Testis (tissue), 3 donors: ENCODE results near the gene CUBN. TPM values are rescaled to one million over a fixed set of nuclear protein-coding genes. Genes with fewer than 3 reads are reported as not detected.

Source experiments
- DNase-seq: peaks from one replicate; pipeline ENCODE4 v3.0.0-alpha.2; 2019
- H3K27ac ChIP-seq, 2 donors: fragments of 200-600 bp; sonication (generic); one replicate each; pipeline ENCODE4 v1.5.1; 2019
- H3K27me3 ChIP-seq: fragments of 200-600 bp; sonication (generic); one replicate; pipeline ENCODE4 v1.5.1; 2019
- H3K36me3 ChIP-seq: fragments of 200-600 bp; sonication (generic); one replicate; pipeline ENCODE4 v1.5.1; 2017; ENCODE audit warnings: low read depth; ENCODE audit errors: missing control alignments
- H3K4me1 ChIP-seq: fragments of 200-600 bp; sonication (generic); one replicate; pipeline ENCODE4 v1.5.1; 2019
- H3K4me3 ChIP-seq, 2 donors: fragments of 200-600 bp; sonication (generic); one replicate each; pipeline ENCODE4 v1.5.1; 2017 to 2019
- H3K9me3 ChIP-seq: fragments of 200-600 bp; sonication (generic); one replicate; pipeline ENCODE4 v1.5.1; 2017
- CTCF ChIP-seq, 3 experiments: fragments of 450-650 bp in 2 of 3; fragments of 200-600 bp in 1 of 3; sonication (generic) in 1 of 3; IDR thresholded peaks; one replicate each; pipeline ENCODE4 v1.5.1; 2016 to 2019; ENCODE audit warnings: antibody characterized with exemption in 3 of 3, mild to moderate bottlenecking in 2 of 3, moderate library complexity in 1 of 3
- POLR2A ChIP-seq: fragments of 450-650 bp; IDR thresholded peaks from one replicate; pipeline ENCODE4 v1.6.1; 2017; ENCODE audit warnings: antibody characterized with exemption, mild to moderate bottlenecking, moderate library complexity
- WGBS, 2 donors: methylation state at CpG; one replicate each; pipeline ENCODE4 v1.1.5; 2018; 5-methylcytosine and 5-hydroxymethylcytosine counted together
- intact Hi-C: fragments of 100-400 bp; cut with DNase I; formaldehyde crosslinking; loops from one replicate; pipeline ENCODE4 v1.15.1; 2023; ENCODE audit warnings: low total_unique reads
- polyA plus RNA-seq: library from polyadenylated mRNA; stranded (reverse); fragments of 350-450 nt; fragmentation: Illumina TruSeq; extraction: RNeasy Lipid Tissue Mini Kit (QIAGEN cat#74804); gene quantifications from one replicate; pipeline ENCODE4 v1.2.3, GENCODE V29; 2014; ENCODE audit warnings: low read depth, low replicate concordance; ENCODE audit not compliant: insufficient read depth
- total RNA-seq, 2 donors: library from RNA; depleted of rRNA; stranded (reverse); fragments of >200 nt; gene quantifications; one replicate each; pipeline ENCODE4 v1.2.3, GENCODE V29; 2016

CUBN gene
- total and polyA plus RNA-seq, 3 donors from 2014 or later, result 11.0 to 39.3 (median 19.2) TPM

- 88% methylated on average over 5 of the region's 5 CpGs for WGBS, 2 donors
- Histone ChIP-seq H3K27ac (no peak overlapping the region), H3K27me3 (no peaks in the 10 kb centered on the region), H3K36me3 (no peaks in the 10 kb centered on the region), H3K4me1 (no peaks in the 10 kb centered on the region), H3K4me3 (no peak overlapping the region), H3K9me3 (no peaks in the 10 kb centered on the region)
- intact Hi-C loops, result no loop called here
- TF ChIP-seq CTCF (IDR thresholded peaks at IDR 0.05) (no peak), POLR2A (no peak)
- DNase-seq, result no peak
Measured at GRCh38 chr10:17144757-17145156, 15.1 kb upstream of the CUBN start.

DNA sequence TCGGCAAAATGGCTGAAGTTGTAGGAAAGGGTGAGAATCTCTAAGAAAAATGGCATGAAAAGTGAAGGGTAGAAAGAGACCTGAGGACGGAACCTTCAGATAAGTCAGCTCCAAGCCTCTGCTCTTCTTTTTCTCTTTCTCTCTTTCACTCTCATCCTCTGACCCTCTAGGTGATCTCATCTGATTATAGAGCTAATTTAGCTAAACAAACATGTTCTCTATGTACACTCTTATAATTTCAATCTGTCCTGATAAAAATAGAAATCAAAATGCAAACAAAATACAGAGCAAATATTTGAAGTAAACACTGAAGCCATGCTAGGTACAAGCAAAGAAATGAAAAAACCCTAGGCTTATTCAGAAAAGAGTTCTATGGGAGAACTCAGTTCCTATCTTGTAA is 14.4 kb upstream of the CUBN start:
- Histone ChIP-seq H3K9me3 (no peaks in the 10 kb centered on the region), H3K27ac (no peak overlapping the region), H3K4me1 (no peaks in the 10 kb centered on the region), H3K36me3 (no peaks in the 10 kb centered on the region), H3K27me3 (no peaks in the 10 kb centered on the region), H3K4me3 (no peak overlapping the region)
- 90% methylated on average over 2 of the region's 2 CpGs for WGBS, 2 donors
- TF ChIP-seq CTCF (IDR thresholded peaks at IDR 0.05), result no peak
- TF ChIP-seq POLR2A, result no peak
- intact Hi-C loops, result no loop called here
- DNase-seq, result no peak

- no peak for DNase-seq
- no peaks in the 10 kb centered on the region for H3K27me3 ChIP-seq
- H3K9me3 ChIP-seq, result no peaks in the 10 kb centered on the region
- intact Hi-C loops, result no loop called here
- 82 to 88% methylated on average over 3 of the region's 3 CpGs for WGBS, 2 donors
- H3K36me3 ChIP-seq, result no peaks in the 10 kb centered on the region
- no peak for TF ChIP-seq CTCF (IDR thresholded peaks at IDR 0.05)
- TF ChIP-seq POLR2A, result no peak
- no peak overlapping the region for H3K27ac ChIP-seq
- no peak overlapping the region for H3K4me3 ChIP-seq
- peaks cover 4% of the 10 kb centered on the region for H3K4me1 ChIP-seq
Measured at GRCh38 chr10:17143055-17143690, 13.6 kb upstream of the CUBN start.

GRCh38 chr10:17141504-17142229 is 12.1 kb upstream of the CUBN start:
- no peak overlapping the region for H3K4me3 ChIP-seq
- TF ChIP-seq POLR2A, result no peak
- TF ChIP-seq CTCF (IDR thresholded peaks at IDR 0.05), result no peak
- intact Hi-C loops, result no loop called here
- no peaks in the 10 kb centered on the region for H3K36me3 ChIP-seq
- no peak overlapping the region for H3K27ac ChIP-seq
- DNase-seq, result no peak
- H3K4me1 ChIP-seq, result peaks cover 11% of the 10 kb centered on the region
- 90 to 96% methylated on average over 1 of the region's 1 CpG for WGBS, 2 donors
- H3K27me3 ChIP-seq, result no peaks in the 10 kb centered on the region
- H3K9me3 ChIP-seq, result no peaks in the 10 kb centered on the region

- no peak for DNase-seq
- H3K9me3 ChIP-seq, result no peaks in the 10 kb centered on the region
- peaks cover 11% of the 10 kb centered on the region for H3K4me1 ChIP-seq
- TF ChIP-seq POLR2A, result no peak
- no peak for TF ChIP-seq CTCF (IDR thresholded peaks at IDR 0.05)
- no peaks in the 10 kb centered on the region for H3K36me3 ChIP-seq
- H3K4me3 ChIP-seq, result no peak overlapping the region
- no peak overlapping the region for H3K27ac ChIP-seq
- intact Hi-C loops, result no loop called here
- no peaks in the 10 kb centered on the region for H3K27me3 ChIP-seq
Measured at GRCh38 chr10:17140386-17140761, 10.8 kb upstream of the CUBN start.
